GM21737 (cell line): ENCODE results near the gene FOXP1.

Source experiments
- ATAC-seq: cut with Tn5 transposase; IDR thresholded peaks from one replicate; pipeline ENCODE4 v1.9.1; 2021; ENCODE audit warnings: mild to moderate bottlenecking, moderate library complexity; ENCODE audit not compliant: unreplicated experiment

Gene FOXP1

GRCh38 chr3:71433631-71434030 is 149.9 kb downstream of the FOXP1 start:
- ATAC-seq: no peak

GRCh38 chr3:71432044-71432975 is 151.2 kb downstream of the FOXP1 start:
- ATAC-seq: no peak

- no peak for ATAC-seq
Measured at GRCh38 chr3:71430941-71431552, 152.5 kb downstream of the FOXP1 start.

- ATAC-seq: no peak
Measured at GRCh38 chr3:71429597-71429988, 153.9 kb downstream of the FOXP1 start.

- no peak for ATAC-seq
Measured at GRCh38 chr3:71428841-71429596, 154.5 kb downstream of the FOXP1 start.

- ATAC-seq: no peak
Measured at GRCh38 chr3:71425491-71426071, 157.9 kb downstream of the FOXP1 start.

GRCh38 chr3:71423151-71423906 is 160.2 kb downstream of the FOXP1 start:
- ATAC-seq: no peak

GRCh38 chr3:71421820-71422566 is 161.5 kb downstream of the FOXP1 start:
- ATAC-seq: peak; percentile 94

- peak; percentile 53 for ATAC-seq
Measured at GRCh38 chr3:71421475-71421819, 162.1 kb downstream of the FOXP1 start.

- ATAC-seq: no peak
Measured at GRCh38 chr3:71419369-71419768, 164.2 kb downstream of the FOXP1 start.

- no peak for ATAC-seq
Measured at GRCh38 chr3:71417791-71418190, 165.7 kb downstream of the FOXP1 start.

- no peak for ATAC-seq
Measured at GRCh38 chr3:71416876-71417275, 166.7 kb downstream of the FOXP1 start.

- ATAC-seq: no peak
Measured at GRCh38 chr3:71415681-71416122, 167.8 kb downstream of the FOXP1 start.

GRCh38 chr3:71414189-71414927 is 169.2 kb downstream of the FOXP1 start:
- ATAC-seq: no peak

- ATAC-seq: no peak
Measured at GRCh38 chr3:71413572-71413971, 170.0 kb downstream of the FOXP1 start.

- ATAC-seq: no peak
Measured at GRCh38 chr3:71409352-71409751, 174.2 kb downstream of the FOXP1 start.

- no peak for ATAC-seq
Measured at GRCh38 chr3:71408903-71409302, 174.6 kb downstream of the FOXP1 start.

GRCh38 chr3:71407823-71408222 is 175.7 kb downstream of the FOXP1 start:
- no peak for ATAC-seq
